ENCODE data around the gene CNDP1.

The CNDP1 gene

DNA sequence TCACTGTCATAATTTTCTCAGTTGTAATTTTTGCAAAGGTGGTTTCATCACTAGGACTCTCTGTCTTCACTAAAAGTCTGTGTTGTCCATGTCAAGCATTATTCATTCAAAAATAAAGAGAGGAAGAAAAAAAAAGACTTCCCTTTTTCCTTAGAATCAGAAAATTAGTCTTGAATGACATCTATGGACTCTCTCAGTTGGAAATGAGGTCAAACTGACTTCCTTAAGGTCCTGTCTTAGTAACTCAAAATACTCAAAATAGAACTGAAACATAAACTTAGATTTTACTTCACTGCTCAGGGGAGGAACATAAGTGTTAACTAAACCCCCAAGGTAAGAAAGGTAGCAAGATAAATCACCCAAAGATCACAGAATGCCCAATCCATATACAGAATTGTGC, 61.1 kb downstream of the CNDP1 start:
- no peak for DNase-seq
- Histone ChIP-seq H3K27ac (ENCODE audit: insufficient read depth, low read length, poor library complexity, severe bottlenecking) (no peak overlapping the region), H3K4me1 (ENCODE audit: control insufficient read depth, insufficient read depth, low read length, poor library complexity, severe bottlenecking) (peaks cover 21% of the 10 kb centered on the region), H3K4me3 (ENCODE audit: insufficient read depth, low read depth, low read length, poor library complexity, severe bottlenecking) (no peak overlapping the region), H3K27me3 (replicated peaks; ENCODE audit: control insufficient read depth, insufficient read depth, low read length, poor library complexity, severe bottlenecking) (no peaks in the 10 kb centered on the region), H3K9me3 (ENCODE audit: control insufficient read depth, low read length) (no peaks in the 10 kb centered on the region), H3K36me3 (ENCODE audit: control insufficient read depth, insufficient read depth, low read length) (peaks cover 20% of the 10 kb centered on the region)

DNA sequence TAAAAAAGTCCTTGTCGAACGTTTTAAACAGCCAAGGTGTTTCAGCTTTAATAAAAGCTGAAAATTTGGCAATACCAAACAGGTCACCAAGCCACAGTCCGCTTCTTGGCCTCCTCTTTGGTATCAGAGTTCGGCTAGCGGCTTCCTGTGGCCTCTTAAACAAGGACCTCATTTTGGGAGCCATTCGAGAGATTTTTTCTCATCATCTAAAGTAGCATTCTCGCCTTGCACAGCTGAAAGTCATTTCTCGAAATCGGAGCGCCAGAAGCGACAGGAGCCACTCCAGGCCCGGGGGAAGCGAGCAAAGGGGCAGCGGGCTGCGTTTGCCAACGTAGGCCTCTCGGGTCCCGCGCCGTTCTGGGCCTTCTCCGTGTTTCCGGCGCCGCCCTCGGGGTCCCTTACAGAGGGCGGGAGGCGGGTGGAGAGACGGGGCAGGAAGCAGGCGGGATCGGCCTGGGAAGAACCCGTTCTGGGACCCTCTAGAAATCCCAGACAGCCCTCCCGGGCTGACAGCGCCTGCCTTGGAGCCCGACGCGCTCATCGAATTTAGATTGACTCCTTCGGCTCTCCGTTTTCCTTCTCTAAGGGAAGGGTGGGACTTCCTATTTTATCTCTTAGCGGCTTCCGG, 62.8 kb downstream of the CNDP1 start:
- H3K36me3 ChIP-seq (ENCODE audit: control insufficient read depth, insufficient read depth, low read length): peaks cover 20% of the 10 kb centered on the region
- peak; percentile 43 to 62 (median 58) for DNase-seq
- no peaks in the 10 kb centered on the region for H3K27me3 ChIP-seq (replicated peaks; ENCODE audit: control insufficient read depth, insufficient read depth, low read length, poor library complexity, severe bottlenecking)
- no peaks in the 10 kb centered on the region for H3K9me3 ChIP-seq (ENCODE audit: control insufficient read depth, low read length)
- H3K4me3 ChIP-seq (ENCODE audit: insufficient read depth, low read depth, low read length, poor library complexity, severe bottlenecking): peak overlapping the region; percentile 99
- H3K27ac ChIP-seq (ENCODE audit: insufficient read depth, low read length, poor library complexity, severe bottlenecking): peak overlapping the region; percentile 99
- H3K4me1 ChIP-seq (ENCODE audit: control insufficient read depth, insufficient read depth, low read length, poor library complexity, severe bottlenecking): peaks cover 21% of the 10 kb centered on the region

DNA sequence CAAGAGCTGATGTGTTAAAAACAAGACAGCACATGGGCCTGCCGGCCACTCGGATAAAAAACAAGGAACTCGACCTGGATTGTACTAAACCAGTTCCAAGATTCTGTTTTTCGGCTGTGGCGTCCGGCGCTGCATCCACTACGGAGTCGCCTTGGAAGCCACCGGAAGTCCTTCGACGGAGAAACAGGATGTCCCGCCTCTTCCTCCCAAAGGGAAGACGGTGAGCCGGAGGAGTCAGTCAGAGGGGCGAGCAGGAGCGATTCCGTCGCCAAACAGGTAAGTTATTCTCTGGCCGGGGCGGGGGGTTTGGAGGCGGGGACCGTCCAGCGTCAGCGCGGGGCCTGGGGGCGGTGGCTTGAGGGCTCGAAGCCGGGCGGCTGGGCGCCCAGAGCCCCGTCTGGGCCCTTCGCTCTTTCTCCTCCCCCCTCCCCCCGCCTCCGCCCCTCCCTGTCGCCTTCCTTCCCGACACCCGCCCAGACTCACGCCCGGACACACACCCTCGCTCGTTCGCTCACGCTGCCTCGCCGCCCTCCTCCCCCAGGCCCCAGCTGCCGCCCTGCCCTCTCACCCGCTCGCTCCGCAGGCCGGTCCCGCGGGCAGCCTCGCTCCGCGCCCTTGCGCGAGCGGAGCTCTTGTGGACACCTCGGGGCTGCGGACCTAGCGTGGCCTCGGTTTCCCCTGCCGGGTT, 63.5 kb downstream of the CNDP1 start, which contains the start of gene ZNF407:
TSS of gene ZNF407 (plus strand) at position 209 of the 688 bp plus-strand sequence. CDS start 33,150 bp downstream, outside the sequence.
- Histone ChIP-seq H3K27me3 (replicated peaks; ENCODE audit: control insufficient read depth, insufficient read depth, low read length, poor library complexity, severe bottlenecking) (no peaks in the 10 kb centered on the region), H3K36me3 (ENCODE audit: control insufficient read depth, insufficient read depth, low read length) (peaks cover 15% of the 10 kb centered on the region), H3K9me3 (ENCODE audit: control insufficient read depth, low read length) (no peaks in the 10 kb centered on the region), H3K4me1 (ENCODE audit: control insufficient read depth, insufficient read depth, low read length, poor library complexity, severe bottlenecking) (peaks cover 21% of the 10 kb centered on the region), H3K4me3 (ENCODE audit: insufficient read depth, low read depth, low read length, poor library complexity, severe bottlenecking) (peak within 1 kb of the TSS; percentile 99), H3K27ac (ENCODE audit: insufficient read depth, low read length, poor library complexity, severe bottlenecking) (peak within 1 kb of the TSS; percentile 99)
- peak; percentile 70 to 81 (median 81) for DNase-seq

DNA sequence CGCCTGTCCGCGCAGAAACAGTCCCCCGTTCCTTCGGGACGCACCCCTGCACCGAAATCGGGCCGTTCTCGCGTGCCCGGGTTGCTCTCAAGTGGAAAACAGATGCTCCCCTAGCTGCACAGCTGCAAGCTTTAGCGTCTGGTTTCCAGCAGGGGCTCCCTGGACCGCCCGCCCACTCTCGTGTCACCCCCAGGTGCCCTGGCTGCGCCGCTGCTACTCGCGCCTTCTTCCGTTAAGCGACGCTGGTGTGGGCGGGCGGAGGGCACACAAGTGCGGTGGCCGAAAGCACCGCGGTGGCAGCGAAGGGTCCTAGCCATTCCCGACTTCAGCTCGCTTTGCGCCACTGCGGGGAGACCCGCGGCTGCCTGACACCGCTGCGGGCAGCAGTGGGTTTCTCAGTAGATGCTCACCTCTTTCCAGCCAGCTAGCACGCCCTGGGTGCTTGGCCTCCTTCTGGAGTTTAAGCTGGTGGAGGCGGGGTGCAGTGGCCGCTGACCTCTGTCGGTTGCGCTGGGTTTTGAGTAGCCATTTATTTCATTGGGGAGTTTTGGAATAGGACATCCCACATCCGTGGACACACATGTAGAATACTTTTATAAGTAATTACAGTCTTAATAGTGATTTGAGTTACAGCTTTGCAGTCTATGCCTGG, 64.2 kb downstream of the CNDP1 start:
- Histone ChIP-seq H3K4me3 (ENCODE audit: insufficient read depth, low read depth, low read length, poor library complexity, severe bottlenecking) (peak overlapping the region; percentile 99), H3K27me3 (replicated peaks; ENCODE audit: control insufficient read depth, insufficient read depth, low read length, poor library complexity, severe bottlenecking) (no peaks in the 10 kb centered on the region), H3K4me1 (ENCODE audit: control insufficient read depth, insufficient read depth, low read length, poor library complexity, severe bottlenecking) (peaks cover 21% of the 10 kb centered on the region), H3K9me3 (ENCODE audit: control insufficient read depth, low read length) (no peaks in the 10 kb centered on the region), H3K27ac (ENCODE audit: insufficient read depth, low read length, poor library complexity, severe bottlenecking) (peak overlapping the region; percentile 99), H3K36me3 (ENCODE audit: control insufficient read depth, insufficient read depth, low read length) (peaks cover 9% of the 10 kb centered on the region)
- peak; percentile 36 to 57 (median 52) for DNase-seq

DNA sequence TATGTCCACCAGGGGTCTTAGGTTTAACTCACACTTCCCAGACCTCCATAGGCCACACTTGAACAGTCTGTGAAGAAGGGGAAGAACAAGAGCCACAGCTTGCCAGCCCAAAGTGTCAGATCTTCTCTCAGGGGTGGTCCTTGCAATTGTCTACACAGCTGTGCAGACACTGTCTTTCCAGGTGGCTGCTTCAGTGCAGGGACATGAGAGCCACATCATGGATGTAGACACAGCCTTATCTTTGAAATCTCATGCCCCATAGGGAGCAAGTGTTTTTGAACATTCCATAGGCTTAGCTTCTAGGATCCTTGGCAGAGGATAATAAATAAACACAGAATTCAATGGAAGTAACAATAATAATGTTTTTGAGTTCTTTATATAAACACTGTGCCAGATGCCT, 70.1 kb downstream of the CNDP1 start:
- Histone ChIP-seq H3K4me1 (ENCODE audit: control insufficient read depth, insufficient read depth, low read length, poor library complexity, severe bottlenecking) (no peaks in the 10 kb centered on the region), H3K27ac (ENCODE audit: insufficient read depth, low read length, poor library complexity, severe bottlenecking) (no peak overlapping the region), H3K9me3 (ENCODE audit: control insufficient read depth, low read length) (no peaks in the 10 kb centered on the region), H3K36me3 (ENCODE audit: control insufficient read depth, insufficient read depth, low read length) (no peaks in the 10 kb centered on the region), H3K27me3 (replicated peaks; ENCODE audit: control insufficient read depth, insufficient read depth, low read length, poor library complexity, severe bottlenecking) (no peaks in the 10 kb centered on the region), H3K4me3 (ENCODE audit: insufficient read depth, low read depth, low read length, poor library complexity, severe bottlenecking) (no peak overlapping the region)
- no peak for DNase-seq

DNA sequence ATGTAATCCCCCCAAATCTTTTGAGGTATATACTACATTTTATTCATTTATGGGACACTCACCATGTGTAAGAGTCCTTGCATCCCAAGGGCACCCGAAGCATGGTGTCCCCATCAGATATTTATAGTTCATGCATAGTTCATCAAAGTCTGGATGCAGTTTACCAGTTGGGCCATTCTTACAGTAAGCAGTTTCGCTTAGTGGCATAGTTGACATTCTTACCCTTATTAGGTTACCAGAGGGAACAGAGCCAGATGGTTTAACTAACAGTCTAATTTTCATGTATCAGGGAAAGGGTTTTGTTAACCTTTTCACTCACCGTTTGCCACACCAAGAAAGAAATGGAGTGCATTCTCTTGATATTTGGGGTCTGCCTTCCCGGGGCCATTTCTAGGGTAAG, 70.5 kb downstream of the CNDP1 start:
- Histone ChIP-seq H3K27ac (ENCODE audit: insufficient read depth, low read length, poor library complexity, severe bottlenecking) (no peak overlapping the region), H3K4me1 (ENCODE audit: control insufficient read depth, insufficient read depth, low read length, poor library complexity, severe bottlenecking) (no peaks in the 10 kb centered on the region), H3K36me3 (ENCODE audit: control insufficient read depth, insufficient read depth, low read length) (no peaks in the 10 kb centered on the region), H3K4me3 (ENCODE audit: insufficient read depth, low read depth, low read length, poor library complexity, severe bottlenecking) (no peak overlapping the region), H3K9me3 (ENCODE audit: control insufficient read depth, low read length) (no peaks in the 10 kb centered on the region), H3K27me3 (replicated peaks; ENCODE audit: control insufficient read depth, insufficient read depth, low read length, poor library complexity, severe bottlenecking) (no peaks in the 10 kb centered on the region)
- no peak for DNase-seq

DNA sequence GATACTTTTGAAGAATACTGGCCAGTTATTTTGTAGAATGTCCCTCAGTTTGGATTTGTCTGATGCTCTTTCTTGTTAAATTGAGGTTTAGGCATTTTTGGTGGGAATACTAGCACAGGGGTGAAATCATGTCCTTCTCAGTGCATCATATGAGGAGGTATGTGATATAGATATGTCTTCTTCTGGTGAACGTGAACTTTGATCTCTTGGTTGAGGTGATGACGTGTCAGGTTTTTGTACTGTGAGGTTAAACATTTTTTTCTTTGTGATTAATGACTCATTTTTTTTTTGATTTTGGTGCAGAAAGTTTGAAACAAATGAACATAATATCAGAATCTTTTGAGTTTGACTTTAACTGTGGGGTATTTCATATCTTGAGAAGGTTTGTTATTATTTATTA, 74.4 kb downstream of the CNDP1 start:
- Histone ChIP-seq H3K9me3 (ENCODE audit: control insufficient read depth, low read length) (no peaks in the 10 kb centered on the region), H3K4me3 (ENCODE audit: insufficient read depth, low read depth, low read length, poor library complexity, severe bottlenecking) (no peak overlapping the region), H3K27me3 (replicated peaks; ENCODE audit: control insufficient read depth, insufficient read depth, low read length, poor library complexity, severe bottlenecking) (no peaks in the 10 kb centered on the region), H3K36me3 (ENCODE audit: control insufficient read depth, insufficient read depth, low read length) (no peaks in the 10 kb centered on the region), H3K27ac (ENCODE audit: insufficient read depth, low read length, poor library complexity, severe bottlenecking) (no peak overlapping the region), H3K4me1 (ENCODE audit: control insufficient read depth, insufficient read depth, low read length, poor library complexity, severe bottlenecking) (no peaks in the 10 kb centered on the region)
- DNase-seq: no peak

DNA sequence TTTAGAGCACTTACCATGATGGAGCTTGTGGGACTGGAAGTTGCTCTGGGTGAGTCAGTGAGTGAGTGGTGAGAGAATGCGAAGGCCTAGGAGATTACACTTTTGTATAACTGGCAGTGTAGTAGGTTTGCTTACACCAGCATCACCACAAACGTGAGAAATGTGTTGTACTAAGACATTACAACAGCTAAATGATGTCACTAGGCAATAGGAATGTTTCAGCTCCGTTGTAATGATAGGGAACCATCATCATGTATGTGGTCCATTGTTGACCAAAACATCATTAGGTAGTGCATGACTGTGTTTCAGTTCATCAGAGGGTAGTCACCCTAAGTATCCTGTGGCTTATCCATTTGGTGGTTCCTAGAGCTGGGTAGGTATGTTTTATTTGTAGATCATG, 75.2 kb downstream of the CNDP1 start:
- no peak overlapping the region for H3K27ac ChIP-seq (ENCODE audit: insufficient read depth, low read length, poor library complexity, severe bottlenecking)

DNA sequence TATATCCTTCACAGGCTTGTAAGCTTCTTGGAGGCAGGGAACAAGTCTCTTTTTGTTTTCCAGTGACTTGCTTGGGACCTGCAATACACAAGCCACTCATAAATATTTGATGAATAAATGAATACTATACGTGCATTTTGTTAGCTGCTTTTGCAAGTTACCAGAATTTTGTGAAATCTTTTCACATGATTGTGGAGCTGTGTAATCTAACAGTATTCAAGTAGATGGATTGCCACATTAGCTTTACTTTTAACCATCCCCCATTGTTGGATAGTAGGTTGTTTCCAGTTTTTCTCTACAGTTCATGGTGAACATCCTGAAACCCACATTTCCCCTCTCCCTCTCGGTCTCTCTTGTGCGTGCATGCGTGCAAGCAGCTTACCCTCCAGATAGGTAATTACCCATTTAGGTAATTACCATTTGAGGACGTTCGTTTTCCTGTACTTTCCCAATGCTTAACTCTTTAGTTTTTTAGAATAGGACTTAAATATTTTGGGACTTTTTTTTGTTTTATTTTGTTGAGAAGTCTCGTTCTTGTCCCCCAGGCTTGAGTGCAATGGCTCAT, 75.8 kb downstream of the CNDP1 start:
- Histone ChIP-seq H3K4me3 (ENCODE audit: insufficient read depth, low read depth, low read length, poor library complexity, severe bottlenecking) (no peak overlapping the region), H3K27me3 (replicated peaks; ENCODE audit: control insufficient read depth, insufficient read depth, low read length, poor library complexity, severe bottlenecking) (no peaks in the 10 kb centered on the region), H3K36me3 (ENCODE audit: control insufficient read depth, insufficient read depth, low read length) (no peaks in the 10 kb centered on the region), H3K9me3 (ENCODE audit: control insufficient read depth, low read length) (no peaks in the 10 kb centered on the region), H3K4me1 (ENCODE audit: control insufficient read depth, insufficient read depth, low read length, poor library complexity, severe bottlenecking) (no peaks in the 10 kb centered on the region), H3K27ac (ENCODE audit: insufficient read depth, low read length, poor library complexity, severe bottlenecking) (no peak overlapping the region)
- DNase-seq: no peak

More for the DNA sequence above, 75.2 kb downstream of the CNDP1 start:
- Histone ChIP-seq H3K4me3 (ENCODE audit: insufficient read depth, low read depth, low read length, poor library complexity, severe bottlenecking) (no peak overlapping the region), H3K27me3 (replicated peaks; ENCODE audit: control insufficient read depth, insufficient read depth, low read length, poor library complexity, severe bottlenecking) (no peaks in the 10 kb centered on the region), H3K36me3 (ENCODE audit: control insufficient read depth, insufficient read depth, low read length) (no peaks in the 10 kb centered on the region), H3K9me3 (ENCODE audit: control insufficient read depth, low read length) (no peaks in the 10 kb centered on the region), H3K4me1 (ENCODE audit: control insufficient read depth, insufficient read depth, low read length, poor library complexity, severe bottlenecking) (no peaks in the 10 kb centered on the region)
- DNase-seq: no peak

DNA sequence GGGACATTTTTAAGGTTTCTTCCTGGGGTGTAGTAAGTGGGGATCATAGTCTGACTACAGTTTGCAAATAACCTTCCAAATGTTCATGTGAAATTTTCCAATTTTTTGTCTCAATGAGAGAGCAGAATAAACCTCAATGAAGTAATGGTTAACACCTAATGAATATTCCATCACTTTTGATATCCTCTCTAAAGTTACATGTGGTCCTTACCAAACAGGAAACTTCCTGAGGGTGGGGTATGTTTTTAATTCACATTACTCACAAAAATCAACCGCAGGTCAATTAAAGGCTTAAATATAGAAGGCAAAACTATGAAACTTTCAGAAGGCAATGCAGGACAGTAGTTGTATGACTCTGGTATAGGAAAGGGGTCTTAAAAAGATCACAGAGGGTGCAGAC, 76.6 kb downstream of the CNDP1 start:
- H3K27ac ChIP-seq (ENCODE audit: insufficient read depth, low read length, poor library complexity, severe bottlenecking): no peak overlapping the region
- no peak overlapping the region for H3K4me3 ChIP-seq (ENCODE audit: insufficient read depth, low read depth, low read length, poor library complexity, severe bottlenecking)
- no peaks in the 10 kb centered on the region for H3K27me3 ChIP-seq (replicated peaks; ENCODE audit: control insufficient read depth, insufficient read depth, low read length, poor library complexity, severe bottlenecking)
- no peaks in the 10 kb centered on the region for H3K4me1 ChIP-seq (ENCODE audit: control insufficient read depth, insufficient read depth, low read length, poor library complexity, severe bottlenecking)
- no peak for DNase-seq
- H3K36me3 ChIP-seq (ENCODE audit: control insufficient read depth, insufficient read depth, low read length): no peaks in the 10 kb centered on the region
- H3K9me3 ChIP-seq (ENCODE audit: control insufficient read depth, low read length): no peaks in the 10 kb centered on the region
